ENCODE data around the gene ZSCAN10. TPM values are rescaled to one million over a fixed set of nuclear protein-coding genes. Genes with fewer than 3 reads are reported as not detected.

ZSCAN10 gene
- total and polyA plus RNA-seq, 9 of the 15 experiments (the other 6 are each of a cell fraction or from before 2014, with no cell fraction given): 0.22 TPM; not detected in 8

DNA sequence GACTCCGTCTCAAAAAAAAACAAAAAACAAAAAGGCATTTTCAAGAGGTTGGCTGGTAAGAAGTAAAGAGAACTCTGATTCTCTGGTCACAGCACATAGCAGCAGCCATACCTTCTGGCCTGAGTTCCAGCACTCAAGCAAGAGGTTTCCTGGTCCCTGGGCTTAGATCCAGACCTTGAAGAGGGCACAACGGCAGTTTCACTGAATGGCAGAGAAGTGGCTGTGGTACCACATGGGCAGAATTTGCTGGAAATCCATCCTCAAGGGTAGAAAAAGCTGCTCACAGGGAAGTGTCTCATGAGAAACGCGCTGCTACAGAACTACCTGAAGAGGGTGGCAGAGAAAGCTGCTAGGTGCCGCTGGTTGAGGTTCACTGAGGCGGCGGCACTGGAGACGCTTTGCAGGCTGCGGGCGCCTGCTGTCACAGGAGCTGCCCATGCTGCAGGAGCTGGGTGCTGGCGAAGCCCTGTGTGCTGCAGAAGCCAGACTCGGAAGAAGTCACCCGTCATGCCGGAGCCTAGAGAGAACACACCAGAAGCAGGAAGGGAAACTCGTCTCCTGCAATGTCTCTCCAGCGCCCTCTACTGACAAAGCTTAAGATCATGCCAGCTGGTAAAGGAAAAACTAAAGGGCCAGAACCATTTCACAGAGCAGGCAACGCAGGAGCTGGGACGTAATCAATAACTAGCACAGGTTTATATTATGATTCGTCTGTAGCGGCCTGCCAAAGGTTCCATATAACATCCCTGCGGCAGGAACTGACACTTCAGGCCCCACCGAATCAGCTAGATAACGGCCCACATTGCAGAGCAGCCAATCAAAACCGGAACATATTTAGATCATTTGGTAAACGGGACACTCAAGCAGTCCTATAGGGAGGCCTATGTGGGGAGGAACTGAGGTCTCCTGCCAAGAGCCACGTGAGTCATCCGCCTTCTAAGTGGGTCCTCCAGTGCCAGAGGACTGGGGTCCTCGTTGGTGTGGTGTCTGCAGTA lies 30.3 kb upstream of the ZSCAN10 start (continued):
- TF ChIP-seq, protein P1, sequence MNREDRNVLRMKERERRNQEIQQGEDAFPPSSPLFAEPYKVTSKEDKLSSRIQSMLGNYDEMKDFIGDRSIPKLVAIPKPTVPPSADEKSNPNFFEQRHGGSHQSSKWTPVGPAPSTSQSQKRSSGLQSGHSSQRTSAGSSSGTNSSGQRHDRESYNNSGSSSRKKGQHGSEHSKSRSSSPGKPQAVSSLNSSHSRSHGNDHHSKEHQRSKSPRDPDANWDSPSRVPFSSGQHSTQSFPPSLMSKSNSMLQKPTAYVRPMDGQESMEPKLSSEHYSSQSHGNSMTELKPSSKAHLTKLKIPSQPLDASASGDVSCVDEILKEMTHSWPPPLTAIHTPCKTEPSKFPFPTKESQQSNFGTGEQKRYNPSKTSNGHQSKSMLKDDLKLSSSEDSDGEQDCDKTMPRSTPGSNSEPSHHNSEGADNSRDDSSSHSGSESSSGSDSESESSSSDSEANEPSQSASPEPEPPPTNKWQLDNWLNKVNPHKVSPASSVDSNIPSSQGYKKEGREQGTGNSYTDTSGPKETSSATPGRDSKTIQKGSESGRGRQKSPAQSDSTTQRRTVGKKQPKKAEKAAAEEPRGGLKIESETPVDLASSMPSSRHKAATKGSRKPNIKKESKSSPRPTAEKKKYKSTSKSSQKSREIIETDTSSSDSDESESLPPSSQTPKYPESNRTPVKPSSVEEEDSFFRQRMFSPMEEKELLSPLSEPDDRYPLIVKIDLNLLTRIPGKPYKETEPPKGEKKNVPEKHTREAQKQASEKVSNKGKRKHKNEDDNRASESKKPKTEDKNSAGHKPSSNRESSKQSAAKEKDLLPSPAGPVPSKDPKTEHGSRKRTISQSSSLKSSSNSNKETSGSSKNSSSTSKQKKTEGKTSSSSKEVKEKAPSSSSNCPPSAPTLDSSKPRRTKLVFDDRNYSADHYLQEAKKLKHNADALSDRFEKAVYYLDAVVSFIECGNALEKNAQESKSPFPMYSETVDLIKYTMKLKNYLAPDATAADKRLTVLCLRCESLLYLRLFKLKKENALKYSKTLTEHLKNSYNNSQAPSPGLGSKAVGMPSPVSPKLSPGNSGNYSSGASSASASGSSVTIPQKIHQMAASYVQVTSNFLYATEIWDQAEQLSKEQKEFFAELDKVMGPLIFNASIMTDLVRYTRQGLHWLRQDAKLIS (CRISPR knock-in tag; IDR thresholded peaks at IDR 0.05): peak; percentile 26; the same call in 1 of the 2 replicates
- TF ChIP-seq ZNF184 (CRISPR knock-in tag; IDR thresholded peaks at IDR 0.05) (no peak), SUPT5H (IDR thresholded peaks at IDR 0.05) (peak; percentile 49; the same call in 1 of the 2 replicates), RBFOX2 (IDR thresholded peaks at IDR 0.05; ENCODE audit: low read depth, low read length) (peak; percentile 53), GABPB1 (CRISPR knock-in tag; IDR thresholded peaks at IDR 0.05) (peak; percentile 47; the same call in 1 of the 2 replicates), MEF2A (IDR thresholded peaks at IDR 0.05; ENCODE audit: control insufficient read depth, low read depth, low read length) (no peak), ZNF217 (CRISPR knock-in tag; IDR thresholded peaks at IDR 0.05) (no peak), KDM5B (IDR thresholded peaks at IDR 0.05; ENCODE audit: insufficient replicate concordance, low read depth, low read length) (peak; percentile 55), POLR2A (conservative IDR thresholded peaks at IDR 0.05) (peak; percentile 62; the same call in 1 of the 2 replicates), SAP30 (IDR thresholded peaks at IDR 0.05; ENCODE audit: borderline replicate concordance, insufficient read depth, low read depth, low read length, poor library complexity, severe bottlenecking) (no peak), MAZ (CRISPR knock-in tag; conservative IDR thresholded peaks at IDR 0.05 in 1 of 2, IDR thresholded peaks at IDR 0.05 in 1 of 2) (peak; percentile 42 to 49; a peak in 1 of 4 replicates)
- TF ChIP-seq, protein P2, sequence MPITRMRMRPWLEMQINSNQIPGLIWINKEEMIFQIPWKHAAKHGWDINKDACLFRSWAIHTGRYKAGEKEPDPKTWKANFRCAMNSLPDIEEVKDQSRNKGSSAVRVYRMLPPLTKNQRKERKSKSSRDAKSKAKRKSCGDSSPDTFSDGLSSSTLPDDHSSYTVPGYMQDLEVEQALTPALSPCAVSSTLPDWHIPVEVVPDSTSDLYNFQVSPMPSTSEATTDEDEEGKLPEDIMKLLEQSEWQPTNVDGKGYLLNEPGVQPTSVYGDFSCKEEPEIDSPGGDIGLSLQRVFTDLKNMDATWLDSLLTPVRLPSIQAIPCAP (CRISPR knock-in tag; IDR thresholded peaks at IDR 0.05; ENCODE audit: borderline replicate concordance): no peak
- TF ChIP-seq, protein P3, sequence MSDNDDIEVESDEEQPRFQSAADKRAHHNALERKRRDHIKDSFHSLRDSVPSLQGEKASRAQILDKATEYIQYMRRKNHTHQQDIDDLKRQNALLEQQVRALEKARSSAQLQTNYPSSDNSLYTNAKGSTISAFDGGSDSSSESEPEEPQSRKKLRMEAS (CRISPR knock-in tag; IDR thresholded peaks at IDR 0.05): 0 out of 2 replicates have a peak, but pooled peaks have one; percentile 39
- TF ChIP-seq, protein P4, sequence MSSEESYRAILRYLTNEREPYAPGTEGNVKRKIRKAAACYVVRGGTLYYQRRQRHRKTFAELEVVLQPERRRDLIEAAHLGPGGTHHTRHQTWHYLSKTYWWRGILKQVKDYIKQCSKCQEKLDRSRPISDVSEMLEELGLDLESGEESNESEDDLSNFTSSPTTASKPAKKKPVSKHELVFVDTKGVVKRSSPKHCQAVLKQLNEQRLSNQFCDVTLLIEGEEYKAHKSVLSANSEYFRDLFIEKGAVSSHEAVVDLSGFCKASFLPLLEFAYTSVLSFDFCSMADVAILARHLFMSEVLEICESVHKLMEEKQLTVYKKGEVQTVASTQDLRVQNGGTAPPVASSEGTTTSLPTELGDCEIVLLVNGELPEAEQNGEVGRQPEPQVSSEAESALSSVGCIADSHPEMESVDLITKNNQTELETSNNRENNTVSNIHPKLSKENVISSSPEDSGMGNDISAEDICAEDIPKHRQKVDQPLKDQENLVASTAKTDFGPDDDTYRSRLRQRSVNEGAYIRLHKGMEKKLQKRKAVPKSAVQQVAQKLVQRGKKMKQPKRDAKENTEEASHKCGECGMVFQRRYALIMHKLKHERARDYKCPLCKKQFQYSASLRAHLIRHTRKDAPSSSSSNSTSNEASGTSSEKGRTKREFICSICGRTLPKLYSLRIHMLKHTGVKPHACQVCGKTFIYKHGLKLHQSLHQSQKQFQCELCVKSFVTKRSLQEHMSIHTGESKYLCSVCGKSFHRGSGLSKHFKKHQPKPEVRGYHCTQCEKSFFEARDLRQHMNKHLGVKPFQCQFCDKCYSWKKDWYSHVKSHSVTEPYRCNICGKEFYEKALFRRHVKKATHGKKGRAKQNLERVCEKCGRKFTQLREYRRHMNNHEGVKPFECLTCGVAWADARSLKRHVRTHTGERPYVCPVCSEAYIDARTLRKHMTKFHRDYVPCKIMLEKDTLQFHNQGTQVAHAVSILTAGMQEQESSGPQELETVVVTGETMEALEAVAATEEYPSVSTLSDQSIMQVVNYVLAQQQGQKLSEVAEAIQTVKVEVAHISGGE (CRISPR knock-in tag; IDR thresholded peaks at IDR 0.05): peak in 1 of 3 experiments; percentile 86; a peak in 2 of 6 replicates
- TF ChIP-seq, protein P5, sequence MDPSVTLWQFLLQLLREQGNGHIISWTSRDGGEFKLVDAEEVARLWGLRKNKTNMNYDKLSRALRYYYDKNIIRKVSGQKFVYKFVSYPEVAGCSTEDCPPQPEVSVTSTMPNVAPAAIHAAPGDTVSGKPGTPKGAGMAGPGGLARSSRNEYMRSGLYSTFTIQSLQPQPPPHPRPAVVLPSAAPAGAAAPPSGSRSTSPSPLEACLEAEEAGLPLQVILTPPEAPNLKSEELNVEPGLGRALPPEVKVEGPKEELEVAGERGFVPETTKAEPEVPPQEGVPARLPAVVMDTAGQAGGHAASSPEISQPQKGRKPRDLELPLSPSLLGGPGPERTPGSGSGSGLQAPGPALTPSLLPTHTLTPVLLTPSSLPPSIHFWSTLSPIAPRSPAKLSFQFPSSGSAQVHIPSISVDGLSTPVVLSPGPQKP (CRISPR knock-in tag; IDR thresholded peaks at IDR 0.05): no peak
